GM19193 (cell line): Measurements from ENCODE around the gene MNT.

ENCODE experiments used
- POLR2A ChIP-seq: IDR thresholded peaks from 4 replicates; pipeline ENCODE4 v1.6.1; 2011; ENCODE audit not compliant: insufficient read depth, insufficient read length; ENCODE audit errors: extremely low read depth

Gene MNT, protein sequence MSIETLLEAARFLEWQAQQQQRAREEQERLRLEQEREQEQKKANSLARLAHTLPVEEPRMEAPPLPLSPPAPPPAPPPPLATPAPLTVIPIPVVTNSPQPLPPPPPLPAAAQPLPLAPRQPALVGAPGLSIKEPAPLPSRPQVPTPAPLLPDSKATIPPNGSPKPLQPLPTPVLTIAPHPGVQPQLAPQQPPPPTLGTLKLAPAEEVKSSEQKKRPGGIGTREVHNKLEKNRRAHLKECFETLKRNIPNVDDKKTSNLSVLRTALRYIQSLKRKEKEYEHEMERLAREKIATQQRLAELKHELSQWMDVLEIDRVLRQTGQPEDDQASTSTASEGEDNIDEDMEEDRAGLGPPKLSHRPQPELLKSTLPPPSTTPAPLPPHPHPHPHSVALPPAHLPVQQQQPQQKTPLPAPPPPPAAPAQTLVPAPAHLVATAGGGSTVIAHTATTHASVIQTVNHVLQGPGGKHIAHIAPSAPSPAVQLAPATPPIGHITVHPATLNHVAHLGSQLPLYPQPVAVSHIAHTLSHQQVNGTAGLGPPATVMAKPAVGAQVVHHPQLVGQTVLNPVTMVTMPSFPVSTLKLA

DNA sequence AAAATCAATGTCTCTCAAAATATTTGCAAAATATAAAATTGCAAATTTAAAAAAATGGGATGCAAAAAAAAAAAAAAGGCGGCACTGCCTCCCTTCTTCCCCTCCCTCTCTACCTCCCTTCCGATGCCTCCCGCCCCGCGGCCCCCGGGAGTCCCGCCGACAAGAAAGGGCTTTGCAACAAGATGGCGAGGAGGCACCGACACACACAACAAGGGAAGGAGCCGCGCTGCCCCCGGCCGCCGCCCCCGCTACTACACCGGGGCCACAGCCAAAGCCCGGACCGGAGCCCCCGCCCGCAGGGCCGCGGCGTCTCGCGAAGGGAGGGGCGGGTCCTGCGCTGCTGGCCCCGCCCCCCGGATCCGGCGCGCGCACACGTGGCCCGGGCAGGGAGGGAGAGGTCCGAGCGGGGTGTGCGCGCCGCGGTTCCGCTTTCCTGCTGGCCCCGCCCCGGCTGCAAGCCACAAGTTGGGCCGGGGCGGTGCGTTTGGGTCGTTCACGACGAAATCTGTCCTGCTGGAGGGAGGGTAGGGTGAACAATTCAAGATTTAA, at the start of gene MNT:
Gene MNT (minus strand): TSS at position 184 of the 549 bp plus-strand sequence. CDS start 348 bp downstream, outside the sequence.
- peak; percentile 67 for TF ChIP-seq POLR2A

DNA sequence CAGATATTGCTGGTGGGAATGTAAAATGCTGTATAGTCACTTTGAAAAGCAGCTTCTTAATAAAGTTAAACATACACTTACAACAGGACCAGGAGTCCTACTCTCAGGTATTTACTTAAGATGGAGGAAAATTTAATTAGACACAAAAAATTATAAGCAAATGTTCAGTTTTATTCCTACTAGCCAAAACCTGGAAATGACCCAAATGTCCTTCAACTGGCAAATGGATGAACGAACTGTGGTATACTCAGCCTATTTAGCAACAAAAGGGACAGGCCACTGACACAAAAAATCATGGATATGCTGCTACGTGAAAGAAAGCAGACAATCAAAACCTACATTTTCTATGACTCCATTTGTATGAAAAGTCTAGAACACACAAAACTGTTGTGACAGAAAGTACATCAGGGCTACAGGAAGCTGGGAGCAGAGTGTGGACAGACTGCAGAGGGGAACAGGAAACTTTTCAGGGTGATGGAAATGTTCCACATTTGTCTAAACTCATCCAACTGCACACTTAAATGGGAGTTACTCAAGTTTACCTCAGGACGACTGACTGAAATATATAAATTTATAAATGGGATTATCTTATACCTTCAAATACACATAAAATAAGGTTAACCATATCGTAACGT, 49.3 kb upstream of the MNT start:
- no peak for TF ChIP-seq POLR2A

DNA sequence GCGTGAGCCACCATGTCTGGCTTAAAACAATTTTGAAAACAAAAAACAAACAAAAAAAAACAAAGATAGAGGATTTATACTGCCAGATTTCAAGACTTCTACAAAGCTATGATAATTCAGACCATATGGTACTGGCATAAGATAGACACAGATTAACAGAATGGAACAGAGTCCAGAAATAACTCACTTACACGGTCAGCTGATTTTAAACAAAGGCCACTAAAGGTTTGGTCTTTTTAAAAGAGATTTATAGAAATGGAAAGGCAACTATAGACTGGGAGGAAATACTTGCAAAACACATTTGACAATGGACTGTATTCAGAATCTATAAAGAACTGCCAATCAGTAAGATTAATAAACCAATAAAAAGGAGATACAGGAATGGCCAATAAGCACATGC, 48.6 kb upstream of the MNT start:
- TF ChIP-seq POLR2A, result no peak

DNA sequence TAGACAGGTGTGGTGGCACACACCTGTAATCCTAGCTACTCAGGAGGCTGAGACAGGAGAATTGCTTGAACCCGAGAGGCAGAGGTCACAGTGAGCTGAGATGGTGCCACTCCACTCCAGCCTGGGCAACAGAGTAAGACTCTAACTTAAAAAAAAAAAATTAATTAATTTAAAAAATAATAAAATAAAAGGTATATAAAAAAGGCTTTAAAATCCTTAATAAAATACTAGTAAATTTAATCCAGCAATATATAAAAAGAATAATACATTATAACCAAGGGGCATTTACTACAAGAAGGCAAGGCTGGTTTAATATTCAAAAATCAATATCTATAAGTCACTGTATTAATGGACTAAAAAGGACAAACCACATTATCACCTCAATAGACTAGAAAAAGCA, 44.8 kb upstream of the MNT start:
- TF ChIP-seq POLR2A, result no peak

DNA sequence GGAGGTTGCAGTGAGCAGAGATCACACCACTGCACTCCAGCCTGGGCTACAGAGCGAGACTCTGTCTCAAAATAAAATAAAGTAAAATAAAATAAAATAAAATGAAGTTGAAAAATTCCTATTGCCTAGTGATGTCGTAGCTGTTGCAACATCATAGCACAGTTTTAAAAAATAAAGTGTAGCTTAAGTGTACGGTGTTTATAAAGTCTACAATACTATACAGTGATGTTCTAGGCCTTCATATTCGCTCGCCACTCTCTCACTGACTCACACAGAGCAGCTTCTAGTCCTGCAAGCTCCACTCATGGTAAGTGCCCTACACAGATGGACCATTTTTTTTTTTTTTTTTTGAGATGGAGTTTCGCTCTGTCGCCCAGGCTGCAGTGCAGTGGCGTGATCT, 43.5 kb upstream of the MNT start:
- TF ChIP-seq POLR2A, result no peak

DNA sequence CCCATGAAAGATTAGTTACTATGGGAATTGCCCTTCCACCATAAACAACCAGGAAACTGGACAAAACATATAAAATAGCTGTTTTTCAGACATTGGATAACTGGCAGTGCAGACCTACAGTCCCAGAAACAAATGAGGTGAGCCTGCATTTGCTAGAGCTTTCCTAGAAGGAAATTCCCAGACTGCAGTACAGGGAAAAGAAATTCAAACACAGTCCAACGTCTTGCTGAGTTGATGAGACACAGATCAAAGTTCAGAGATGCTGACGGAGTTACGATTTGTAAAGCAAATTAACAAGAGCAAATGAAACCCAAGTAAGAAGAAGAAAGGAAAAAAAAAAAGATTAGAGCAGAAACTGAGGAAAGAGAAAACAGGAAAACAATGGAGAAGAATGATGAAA, 41.3 kb upstream of the MNT start:
- no peak for TF ChIP-seq POLR2A

DNA sequence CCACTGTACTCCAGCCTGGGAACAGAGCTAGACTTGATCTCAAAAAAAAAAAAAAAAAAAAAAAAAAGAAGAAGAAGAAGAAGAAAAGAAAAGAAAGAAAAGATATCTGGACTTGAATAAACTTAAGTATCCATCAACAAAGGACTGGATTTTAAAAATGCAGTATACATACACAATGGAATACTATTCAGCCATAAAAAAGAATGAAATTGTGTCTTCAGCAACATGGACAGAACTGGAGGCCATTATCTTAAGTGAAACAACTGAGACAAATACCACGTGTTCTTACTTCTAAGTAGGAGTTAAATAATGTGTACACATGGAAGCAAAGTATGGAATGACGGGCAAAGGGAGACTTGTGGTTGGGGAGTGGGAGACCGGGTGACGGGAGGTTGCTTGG, 40.1 kb upstream of the MNT start:
- no peak for TF ChIP-seq POLR2A

DNA sequence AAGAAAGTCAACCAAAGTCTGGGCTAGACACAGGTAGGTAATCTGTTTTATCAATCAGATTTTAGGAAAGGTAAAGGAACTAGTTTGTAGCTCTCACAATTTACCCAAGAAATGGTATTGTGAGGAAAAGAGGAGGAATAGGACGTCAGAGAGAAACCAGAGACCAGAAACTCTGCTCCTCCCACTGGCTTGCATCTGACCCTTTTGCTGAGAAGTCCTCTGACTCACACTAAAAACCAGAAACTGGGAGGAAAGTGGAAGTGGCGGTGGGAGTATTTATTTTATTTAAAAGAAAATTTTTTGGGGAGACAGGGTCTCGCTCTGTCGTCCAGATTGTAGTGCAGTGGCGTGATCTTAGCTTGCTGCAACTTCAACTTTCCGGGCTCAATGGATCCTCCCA, 38.0 kb upstream of the MNT start:
- no peak for TF ChIP-seq POLR2A

DNA sequence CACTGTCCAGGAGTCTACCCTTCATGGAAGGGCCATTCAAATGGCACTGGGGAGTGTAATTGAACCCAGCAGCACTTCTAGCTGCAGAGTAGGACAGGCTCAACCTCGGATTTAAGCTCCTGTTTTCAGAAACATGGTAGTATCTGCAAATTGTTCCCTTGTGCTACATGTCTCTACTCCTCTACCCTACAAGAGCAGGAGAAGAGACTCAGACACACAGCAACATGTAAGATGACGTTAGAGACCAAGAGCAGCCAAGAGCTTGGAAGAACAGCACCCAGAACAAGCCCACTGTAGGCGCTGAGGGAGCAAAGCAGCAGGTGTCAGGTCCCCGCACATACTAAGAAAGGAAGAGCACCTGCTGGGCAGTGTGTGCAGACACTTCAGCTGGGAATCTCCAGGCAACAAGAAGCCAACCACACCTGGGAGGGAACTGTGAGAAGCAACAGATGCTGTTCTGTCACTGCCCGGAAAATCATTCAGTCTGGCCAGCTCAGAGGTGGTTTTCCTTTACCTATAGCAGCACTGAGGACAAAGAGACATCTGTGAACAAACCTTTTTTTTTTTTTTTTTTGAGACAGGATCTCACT, 35.6 kb upstream of the MNT start:
- no peak for TF ChIP-seq POLR2A

DNA sequence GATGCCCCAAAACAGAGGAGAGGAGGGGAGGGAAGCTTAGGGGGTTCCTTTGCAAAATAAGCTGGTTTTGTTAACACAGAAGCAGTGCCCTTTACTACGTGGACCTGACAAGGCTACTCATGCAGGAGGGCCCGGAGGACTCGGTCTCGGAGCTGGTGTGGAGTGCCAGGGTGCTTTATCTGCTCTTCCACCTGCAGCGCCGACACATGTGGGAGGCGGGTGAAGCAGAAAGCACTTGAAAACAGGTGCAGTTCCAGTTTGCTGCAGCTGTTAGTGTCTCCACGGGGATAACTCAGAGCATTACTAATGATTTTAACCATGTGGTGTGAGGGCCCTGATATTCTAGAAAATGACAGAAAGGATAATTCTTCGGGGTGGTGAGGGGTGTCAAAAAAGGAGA, 35.0 kb upstream of the MNT start:
- no peak for TF ChIP-seq POLR2A

DNA sequence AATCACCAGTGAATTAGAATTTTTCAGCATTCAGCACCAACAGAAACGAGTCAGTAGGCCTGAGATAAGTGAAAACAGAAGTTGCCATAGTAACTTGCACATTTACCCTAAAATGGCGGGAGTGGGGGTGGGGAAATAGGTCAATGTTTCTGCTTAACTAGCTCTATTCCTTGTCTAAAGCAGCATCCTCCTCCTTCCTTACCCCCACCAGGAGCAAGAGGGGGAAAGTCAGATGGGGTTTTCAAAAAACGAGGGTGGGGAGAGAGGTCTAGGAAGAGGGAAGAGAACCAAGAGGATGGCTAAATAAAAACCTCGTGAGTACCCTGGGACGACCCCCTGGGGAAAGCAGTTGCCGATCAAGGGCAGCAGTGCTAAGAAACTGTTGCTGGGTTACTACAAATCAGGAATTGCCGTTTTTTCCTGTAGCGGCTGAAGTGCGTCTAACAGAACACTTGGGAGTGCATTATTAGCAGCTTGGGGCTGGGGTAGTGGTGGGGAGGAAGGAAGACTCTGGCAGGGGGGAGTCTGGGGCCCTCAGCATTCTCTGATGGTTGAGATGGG, 34.4 kb upstream of the MNT start:
- no peak for TF ChIP-seq POLR2A

DNA sequence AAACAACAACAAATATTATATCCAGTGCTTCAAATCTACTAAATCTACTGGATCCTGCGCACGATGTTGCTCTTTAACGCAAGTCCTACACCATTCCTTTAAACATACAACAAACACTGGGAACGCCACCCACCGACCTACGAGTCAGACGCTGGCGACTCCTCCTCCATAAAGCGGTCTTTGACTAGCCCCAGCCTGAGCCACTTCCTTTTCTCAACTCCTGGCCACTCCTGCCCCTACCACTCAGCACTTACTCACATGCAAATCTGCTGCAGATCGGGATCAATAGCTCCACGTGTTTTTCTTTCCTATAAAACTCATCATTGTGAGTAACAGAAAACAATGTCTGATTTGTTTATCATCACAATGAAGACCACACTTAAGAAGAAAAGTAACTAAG, 32.8 kb upstream of the MNT start:
- no peak for TF ChIP-seq POLR2A

DNA sequence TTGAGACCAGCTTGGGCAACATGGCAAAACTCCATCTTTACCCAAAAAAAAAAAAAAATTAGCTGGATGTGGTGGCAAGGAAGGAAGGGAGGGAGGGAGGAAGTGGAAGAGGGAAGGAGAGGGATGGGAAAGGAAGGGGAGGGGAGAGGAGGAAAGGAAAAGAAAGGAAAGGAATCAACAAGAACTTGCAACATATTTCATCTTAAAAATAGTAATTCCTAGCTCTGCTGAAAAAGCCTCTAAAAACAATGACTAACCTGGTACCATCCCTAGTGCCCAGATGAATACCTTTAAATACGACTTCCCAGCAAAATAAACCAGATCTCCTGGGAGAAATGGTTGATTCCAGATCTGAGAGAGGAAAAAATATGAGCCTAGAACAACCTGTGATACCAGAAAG, 27.1 kb upstream of the MNT start:
- no peak for TF ChIP-seq POLR2A

DNA sequence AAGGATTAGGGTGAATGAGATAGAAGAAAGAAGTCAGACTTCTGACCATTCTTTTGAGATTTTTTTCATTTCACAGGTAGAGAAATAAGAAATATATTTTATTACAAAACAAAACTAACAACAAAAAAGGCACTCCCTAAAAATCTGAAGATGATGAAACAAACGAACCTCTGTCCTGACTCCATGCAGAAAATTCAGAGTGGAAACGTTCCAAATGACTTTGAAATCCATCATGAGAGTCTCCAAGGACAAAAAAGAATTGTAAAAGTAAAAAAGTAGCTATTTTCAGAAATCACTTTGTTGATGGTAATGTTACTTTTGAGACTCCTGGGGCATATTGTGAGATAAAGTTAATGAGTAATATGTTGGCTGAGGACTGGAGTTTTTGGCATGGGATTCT, 26.4 kb upstream of the MNT start:
- TF ChIP-seq POLR2A, result no peak

DNA sequence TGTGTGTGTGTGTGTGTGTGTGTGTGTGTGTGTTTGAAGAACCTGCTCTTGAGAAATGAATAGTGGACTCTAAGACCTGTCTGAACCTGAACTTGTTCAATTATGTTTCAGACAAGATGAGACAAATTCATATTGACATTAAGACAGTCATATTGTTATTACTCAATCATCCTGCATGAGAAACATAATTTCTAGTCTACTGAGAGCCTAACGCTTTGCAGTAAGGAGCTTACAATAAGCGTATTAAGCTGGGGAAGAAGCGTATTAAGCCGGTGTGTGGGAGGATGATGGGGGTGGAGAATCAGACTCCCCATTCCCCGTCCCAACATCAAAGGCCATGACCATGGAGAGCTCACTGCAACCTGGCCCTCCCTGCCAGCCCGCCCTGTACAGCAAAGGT, 22.4 kb upstream of the MNT start:
- no peak for TF ChIP-seq POLR2A
